SK-N-SH treated with all-trans-retinoic acid at 6 μM for 48 hours (cell line): ENCODE data around the gene BCL3.

Experiments used
- ATAC-seq: fragments of 200-7000 bp; cut with Tn5 transposase; 3 replicates; pipeline ENCODE4 v1.9.1; 2020; ENCODE audit warnings: mild to moderate bottlenecking, moderate library complexity
- ARNTL ChIP-seq: fragments of 450-650 bp; formaldehyde crosslinking; IDR thresholded peaks from 2 replicates; pipeline ENCODE4 v1.5.0; 2020; ENCODE audit warnings: low read depth, mild to moderate bottlenecking, moderate library complexity, borderline replicate concordance
- CSDC2 ChIP-seq: fragments of 250-450 bp; sonication (Bioruptor Pico); IDR thresholded peaks from 2 replicates; pipeline ENCODE4 v1.5.0; 2020; ENCODE audit warnings: mild to moderate bottlenecking, moderate library complexity
- CSRNP3 ChIP-seq: fragments of 250-450 bp; sonication (Bioruptor Pico); IDR thresholded peaks from 2 replicates; pipeline ENCODE4 v1.5.1; 2021; ENCODE audit warnings: mild to moderate bottlenecking, moderate library complexity
- ESRRG ChIP-seq: fragments of 250-450 bp; sonication (Bioruptor Pico); IDR thresholded peaks from 2 replicates; pipeline ENCODE4 v1.6.1; 2021; ENCODE audit warnings: mild to moderate bottlenecking
- GLIS3 ChIP-seq: fragments of 250-450 bp; sonication (Bioruptor Pico); IDR thresholded peaks from 2 replicates; pipeline ENCODE4 v1.5.0; 2020; ENCODE audit warnings: mild to moderate bottlenecking, moderate library complexity
- ISL1 ChIP-seq: fragments of 250-450 bp; sonication (Bioruptor Pico); IDR thresholded peaks from 2 replicates; pipeline ENCODE4 v2.1.2; 2022; ENCODE audit warnings: mild to moderate bottlenecking, moderate library complexity
- OSR1 ChIP-seq: fragments of 250-450 bp; sonication (Bioruptor Pico); IDR thresholded peaks from 2 replicates; pipeline ENCODE4 v1.8.0; 2022; ENCODE audit warnings: moderate library complexity, mild to moderate bottlenecking, inconsistent platforms
- PPARA ChIP-seq: fragments of 250-450 bp; sonication (Bioruptor Pico); IDR thresholded peaks from 2 replicates; pipeline ENCODE4 v1.5.0; 2020; ENCODE audit warnings: mild to moderate bottlenecking, borderline replicate concordance
- RARB ChIP-seq: fragments of 250-450 bp; sonication (Bioruptor Pico); IDR thresholded peaks from 2 replicates; pipeline ENCODE4 v1.8.0; 2021; ENCODE audit warnings: mild to moderate bottlenecking, moderate library complexity
- SNAI2 ChIP-seq: fragments of 250-450 bp; sonication (Bioruptor Pico); IDR thresholded peaks from 2 replicates; pipeline ENCODE4 v1.5.0; 2020; ENCODE audit warnings: mild to moderate bottlenecking, moderate library complexity
- TCF4 ChIP-seq: fragments of 250-450 bp; sonication (Bioruptor Pico); IDR thresholded peaks from 2 replicates; pipeline ENCODE4 v1.8.0; 2021; ENCODE audit warnings: mild to moderate bottlenecking, moderate library complexity, borderline replicate concordance
- TOX ChIP-seq: fragments of 250-450 bp; sonication (Bioruptor Pico); IDR thresholded peaks from 2 replicates; pipeline ENCODE4 v1.8.0; 2021; ENCODE audit warnings: mild to moderate bottlenecking, moderate library complexity, borderline replicate concordance
- ZC3H10 ChIP-seq: fragments of 250-450 bp; sonication (Bioruptor Pico); IDR thresholded peaks from 2 replicates; pipeline ENCODE4 v1.5.1; 2021; ENCODE audit warnings: mild to moderate bottlenecking, moderate library complexity
- ZFP3 ChIP-seq: fragments of 250-450 bp; sonication (Bioruptor Pico); IDR thresholded peaks from 2 replicates; pipeline ENCODE4 v1.5.0; 2020; ENCODE audit warnings: mild to moderate bottlenecking, moderate library complexity
- ZFP30 ChIP-seq: fragments of 450-650 bp; formaldehyde crosslinking; IDR thresholded peaks from 2 replicates; pipeline ENCODE4 v1.5.0; 2022; ENCODE audit warnings: mild to moderate bottlenecking, moderate library complexity
- ZNF565 ChIP-seq: fragments of 450-650 bp; formaldehyde crosslinking; conservative IDR thresholded peaks from 2 replicates; pipeline ENCODE4 v1.5.0; 2020; ENCODE audit warnings: low read depth, mild to moderate bottlenecking, moderate library complexity
- ZNF70 ChIP-seq: fragments of 450-650 bp; formaldehyde crosslinking; IDR thresholded peaks from 2 replicates; pipeline ENCODE4 v1.5.0; 2020; ENCODE audit warnings: mild to moderate bottlenecking, moderate library complexity
- ZNF8 ChIP-seq: fragments of 450-650 bp; formaldehyde crosslinking; IDR thresholded peaks from 2 replicates; pipeline ENCODE4 v1.5.0; 2020; ENCODE audit warnings: mild to moderate bottlenecking, moderate library complexity
- TF ChIP-seq, protein P1 (sequence below): fragments of 250-450 bp; sonication (Bioruptor Pico); IDR thresholded peaks from 2 replicates; pipeline ENCODE4 v1.8.0; 2020; ENCODE audit warnings: mild to moderate bottlenecking, moderate library complexity, borderline replicate concordance
- TF ChIP-seq, protein P2 (sequence below): fragments of 250-450 bp; sonication (Bioruptor Pico); IDR thresholded peaks from 2 replicates; pipeline ENCODE4 v1.5.0; 2020; ENCODE audit warnings: mild to moderate bottlenecking, moderate library complexity
- TF ChIP-seq, protein P3 (sequence below): fragments of 250-450 bp; sonication (Bioruptor Pico); IDR thresholded peaks from 2 replicates; pipeline ENCODE4 v1.8.0; 2021; ENCODE audit warnings: low read depth, mild to moderate bottlenecking, moderate library complexity, borderline replicate concordance
- TF ChIP-seq, protein P4 (sequence below): fragments of 250-450 bp; sonication (Bioruptor Pico); IDR thresholded peaks from 2 replicates; pipeline ENCODE4 v1.5.1; 2020; ENCODE audit warnings: low read depth, mild to moderate bottlenecking, moderate library complexity

The BCL3 gene

DNA sequence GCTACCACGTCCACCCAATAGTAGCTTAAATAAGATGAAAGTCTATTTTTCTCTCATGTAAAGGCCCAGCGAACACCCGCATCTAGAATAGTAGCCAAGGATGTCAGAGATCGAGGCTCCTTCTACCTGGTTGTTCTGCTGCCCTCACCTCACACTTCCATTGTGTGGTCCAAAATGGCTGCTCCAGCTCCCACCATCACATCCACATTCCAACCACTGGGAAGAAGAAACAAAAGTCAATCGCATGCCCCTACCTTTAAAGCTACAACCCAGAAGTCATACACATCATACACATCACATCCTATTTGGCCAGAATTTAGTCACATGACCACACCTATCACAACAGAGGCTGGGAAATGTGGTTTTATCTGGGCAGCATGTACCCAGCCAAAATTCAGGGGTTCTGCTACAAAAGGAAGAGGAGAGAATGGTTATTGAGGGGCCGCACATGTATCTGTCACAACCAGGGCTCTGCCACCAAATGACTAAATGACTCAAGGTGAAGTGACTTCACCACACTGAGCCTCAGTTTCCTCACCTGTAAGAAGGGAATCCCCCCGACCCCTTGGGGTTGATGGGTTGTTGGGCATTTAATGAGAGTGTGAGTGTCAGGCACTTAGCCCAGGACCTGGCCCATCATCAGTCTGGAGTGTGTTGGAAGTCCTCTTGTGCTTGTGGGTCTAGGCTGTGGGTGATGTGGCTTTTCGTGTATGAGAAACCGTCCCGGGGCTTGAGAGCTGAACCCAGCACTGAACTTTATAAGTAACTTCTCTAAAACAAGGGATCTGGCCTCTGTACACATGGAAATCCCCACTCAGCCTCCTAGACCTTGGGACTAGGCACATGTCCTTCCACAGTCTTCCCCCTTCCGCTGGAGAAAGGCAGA is 19.0 kb downstream of the BCL3 start:
- no peak for ATAC-seq
- no peak for TF ChIP-seq ZFP30 (CRISPR knock-in tag)
- TF ChIP-seq, protein P1, sequence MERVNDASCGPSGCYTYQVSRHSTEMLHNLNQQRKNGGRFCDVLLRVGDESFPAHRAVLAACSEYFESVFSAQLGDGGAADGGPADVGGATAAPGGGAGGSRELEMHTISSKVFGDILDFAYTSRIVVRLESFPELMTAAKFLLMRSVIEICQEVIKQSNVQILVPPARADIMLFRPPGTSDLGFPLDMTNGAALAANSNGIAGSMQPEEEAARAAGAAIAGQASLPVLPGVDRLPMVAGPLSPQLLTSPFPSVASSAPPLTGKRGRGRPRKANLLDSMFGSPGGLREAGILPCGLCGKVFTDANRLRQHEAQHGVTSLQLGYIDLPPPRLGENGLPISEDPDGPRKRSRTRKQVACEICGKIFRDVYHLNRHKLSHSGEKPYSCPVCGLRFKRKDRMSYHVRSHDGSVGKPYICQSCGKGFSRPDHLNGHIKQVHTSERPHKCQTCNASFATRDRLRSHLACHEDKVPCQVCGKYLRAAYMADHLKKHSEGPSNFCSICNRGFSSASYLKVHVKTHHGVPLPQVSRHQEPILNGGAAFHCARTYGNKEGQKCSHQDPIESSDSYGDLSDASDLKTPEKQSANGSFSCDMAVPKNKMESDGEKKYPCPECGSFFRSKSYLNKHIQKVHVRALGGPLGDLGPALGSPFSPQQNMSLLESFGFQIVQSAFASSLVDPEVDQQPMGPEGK, result no peak
- TF ChIP-seq RARB, result no peak
- TF ChIP-seq, protein P2, sequence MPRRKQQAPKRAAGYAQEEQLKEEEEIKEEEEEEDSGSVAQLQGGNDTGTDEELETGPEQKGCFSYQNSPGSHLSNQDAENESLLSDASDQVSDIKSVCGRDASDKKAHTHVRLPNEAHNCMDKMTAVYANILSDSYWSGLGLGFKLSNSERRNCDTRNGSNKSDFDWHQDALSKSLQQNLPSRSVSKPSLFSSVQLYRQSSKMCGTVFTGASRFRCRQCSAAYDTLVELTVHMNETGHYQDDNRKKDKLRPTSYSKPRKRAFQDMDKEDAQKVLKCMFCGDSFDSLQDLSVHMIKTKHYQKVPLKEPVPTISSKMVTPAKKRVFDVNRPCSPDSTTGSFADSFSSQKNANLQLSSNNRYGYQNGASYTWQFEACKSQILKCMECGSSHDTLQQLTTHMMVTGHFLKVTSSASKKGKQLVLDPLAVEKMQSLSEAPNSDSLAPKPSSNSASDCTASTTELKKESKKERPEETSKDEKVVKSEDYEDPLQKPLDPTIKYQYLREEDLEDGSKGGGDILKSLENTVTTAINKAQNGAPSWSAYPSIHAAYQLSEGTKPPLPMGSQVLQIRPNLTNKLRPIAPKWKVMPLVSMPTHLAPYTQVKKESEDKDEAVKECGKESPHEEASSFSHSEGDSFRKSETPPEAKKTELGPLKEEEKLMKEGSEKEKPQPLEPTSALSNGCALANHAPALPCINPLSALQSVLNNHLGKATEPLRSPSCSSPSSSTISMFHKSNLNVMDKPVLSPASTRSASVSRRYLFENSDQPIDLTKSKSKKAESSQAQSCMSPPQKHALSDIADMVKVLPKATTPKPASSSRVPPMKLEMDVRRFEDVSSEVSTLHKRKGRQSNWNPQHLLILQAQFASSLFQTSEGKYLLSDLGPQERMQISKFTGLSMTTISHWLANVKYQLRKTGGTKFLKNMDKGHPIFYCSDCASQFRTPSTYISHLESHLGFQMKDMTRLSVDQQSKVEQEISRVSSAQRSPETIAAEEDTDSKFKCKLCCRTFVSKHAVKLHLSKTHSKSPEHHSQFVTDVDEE (CRISPR knock-in tag), result no peak
- no peak for TF ChIP-seq ZNF70 (CRISPR knock-in tag)
- no peak for TF ChIP-seq TOX (CRISPR knock-in tag)
- TF ChIP-seq, protein P3, sequence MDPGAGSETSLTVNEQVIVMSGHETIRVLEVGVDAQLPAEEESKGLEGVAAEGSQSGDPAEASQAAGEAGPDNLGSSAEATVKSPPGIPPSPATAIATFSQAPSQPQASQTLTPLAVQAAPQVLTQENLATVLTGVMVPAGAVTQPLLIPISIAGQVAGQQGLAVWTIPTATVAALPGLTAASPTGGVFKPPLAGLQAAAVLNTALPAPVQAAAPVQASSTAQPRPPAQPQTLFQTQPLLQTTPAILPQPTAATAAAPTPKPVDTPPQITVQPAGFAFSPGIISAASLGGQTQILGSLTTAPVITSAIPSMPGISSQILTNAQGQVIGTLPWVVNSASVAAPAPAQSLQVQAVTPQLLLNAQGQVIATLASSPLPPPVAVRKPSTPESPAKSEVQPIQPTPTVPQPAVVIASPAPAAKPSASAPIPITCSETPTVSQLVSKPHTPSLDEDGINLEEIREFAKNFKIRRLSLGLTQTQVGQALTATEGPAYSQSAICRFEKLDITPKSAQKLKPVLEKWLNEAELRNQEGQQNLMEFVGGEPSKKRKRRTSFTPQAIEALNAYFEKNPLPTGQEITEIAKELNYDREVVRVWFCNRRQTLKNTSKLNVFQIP (CRISPR knock-in tag), result no peak
- TF ChIP-seq ESRRG (CRISPR knock-in tag), result no peak
- no peak for TF ChIP-seq CSRNP3 (CRISPR knock-in tag)
- no peak for TF ChIP-seq GLIS3 (CRISPR knock-in tag)
- no peak for TF ChIP-seq TCF4
- no peak for TF ChIP-seq OSR1 (CRISPR knock-in tag)
- TF ChIP-seq PPARA (CRISPR knock-in tag), result no peak
- TF ChIP-seq ISL1 (CRISPR knock-in tag), result no peak
- no peak for TF ChIP-seq SNAI2 (CRISPR knock-in tag)
- no peak for TF ChIP-seq ZC3H10 (CRISPR knock-in tag)
- no peak for TF ChIP-seq ZNF565 (CRISPR knock-in tag)
- TF ChIP-seq CSDC2 (CRISPR knock-in tag), result no peak
- TF ChIP-seq ZNF8 (CRISPR knock-in tag), result no peak
- no peak for TF ChIP-seq ZFP3 (CRISPR knock-in tag)

- ATAC-seq, result peak; percentile 98
- TF ChIP-seq OSR1 (CRISPR knock-in tag) (no peak), ZNF8 (CRISPR knock-in tag) (no peak), ARNTL (no peak), TOX (CRISPR knock-in tag) (no peak), GLIS3 (CRISPR knock-in tag) (no peak), ZNF70 (CRISPR knock-in tag) (no peak)
- TF ChIP-seq, protein P3 (CRISPR knock-in tag), result no peak
- TF ChIP-seq, protein P4, sequence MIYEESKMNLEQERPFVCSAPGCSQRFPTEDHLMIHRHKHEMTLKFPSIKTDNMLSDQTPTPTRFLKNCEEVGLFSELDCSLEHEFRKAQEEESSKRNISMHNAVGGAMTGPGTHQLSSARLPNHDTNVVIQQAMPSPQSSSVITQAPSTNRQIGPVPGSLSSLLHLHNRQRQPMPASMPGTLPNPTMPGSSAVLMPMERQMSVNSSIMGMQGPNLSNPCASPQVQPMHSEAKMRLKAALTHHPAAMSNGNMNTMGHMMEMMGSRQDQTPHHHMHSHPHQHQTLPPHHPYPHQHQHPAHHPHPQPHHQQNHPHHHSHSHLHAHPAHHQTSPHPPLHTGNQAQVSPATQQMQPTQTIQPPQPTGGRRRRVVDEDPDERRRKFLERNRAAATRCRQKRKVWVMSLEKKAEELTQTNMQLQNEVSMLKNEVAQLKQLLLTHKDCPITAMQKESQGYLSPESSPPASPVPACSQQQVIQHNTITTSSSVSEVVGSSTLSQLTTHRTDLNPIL (CRISPR knock-in tag), result no peak
- TF ChIP-seq, protein P2 (CRISPR knock-in tag), result no peak
- TF ChIP-seq, protein P1, result no peak
Measured at GRCh38 chr19:44770550-44771257, 22.2 kb downstream of the BCL3 start.
